HG03460 (cell line): Measurements from ENCODE around the gene DCK.

Experiments
- ATAC-seq: cut with Tn5 transposase; IDR thresholded peaks from one replicate; pipeline ENCODE4 v1.9.1; 2021; ENCODE audit not compliant: unreplicated experiment

The DCK gene

DNA sequence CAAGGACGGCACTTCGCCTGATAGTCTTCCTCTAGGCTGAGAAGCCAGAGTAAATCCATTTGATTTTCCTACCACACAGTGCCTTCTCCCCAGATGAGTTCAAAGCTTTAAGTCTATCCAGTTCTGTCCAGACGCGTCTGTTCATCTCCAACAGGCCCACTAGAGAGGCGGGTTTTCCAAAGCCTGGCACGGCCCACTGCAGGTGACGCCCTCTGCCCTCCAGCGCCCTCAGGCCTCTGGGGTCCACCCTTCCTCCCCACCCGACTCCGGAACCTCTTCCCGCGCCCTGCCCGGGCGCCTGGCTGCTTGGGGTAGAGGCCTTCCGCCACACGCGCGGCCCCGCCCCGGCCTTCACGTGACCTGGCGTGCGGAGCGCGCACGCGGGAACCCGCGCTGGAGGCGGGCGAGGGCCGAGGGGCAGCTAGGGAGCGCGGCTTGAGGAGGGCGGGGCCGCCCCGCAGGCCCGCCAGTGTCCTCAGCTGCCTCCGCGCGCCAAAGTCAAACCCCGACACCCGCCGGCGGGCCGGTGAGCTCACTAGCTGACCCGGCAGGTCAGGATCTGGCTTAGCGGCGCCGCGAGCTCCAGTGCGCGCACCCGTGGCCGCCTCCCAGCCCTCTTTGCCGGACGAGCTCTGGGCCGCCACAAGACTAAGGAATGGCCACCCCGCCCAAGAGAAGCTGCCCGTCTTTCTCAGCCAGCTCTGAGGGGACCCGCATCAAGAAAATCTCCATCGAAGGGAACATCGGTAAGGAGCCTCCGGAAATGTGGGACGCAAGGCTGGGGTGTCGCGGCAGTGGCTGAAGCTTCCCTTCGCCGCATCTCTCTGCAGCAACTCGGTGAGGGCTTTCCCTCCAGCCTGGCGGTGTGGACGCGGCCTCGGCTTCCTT, at the start of gene DCK:
TSS of gene DCK (plus strand) at position 469 of the 888 bp plus-strand sequence. CDS start at position 656, 187 bp downstream.
- ATAC-seq = peak; percentile 81

- peak; percentile 43 for ATAC-seq
Measured at GRCh38 chr4:70945046-70945445, 48.4 kb upstream of the DCK start.

- no peak for ATAC-seq
Measured at GRCh38 chr4:70945452-70946055, 47.9 kb upstream of the DCK start.

- no peak for ATAC-seq
Measured at GRCh38 chr4:70946939-70947338, 46.5 kb upstream of the DCK start.

- no peak for ATAC-seq
Measured at GRCh38 chr4:70948665-70949260, 44.7 kb upstream of the DCK start.

DNA sequence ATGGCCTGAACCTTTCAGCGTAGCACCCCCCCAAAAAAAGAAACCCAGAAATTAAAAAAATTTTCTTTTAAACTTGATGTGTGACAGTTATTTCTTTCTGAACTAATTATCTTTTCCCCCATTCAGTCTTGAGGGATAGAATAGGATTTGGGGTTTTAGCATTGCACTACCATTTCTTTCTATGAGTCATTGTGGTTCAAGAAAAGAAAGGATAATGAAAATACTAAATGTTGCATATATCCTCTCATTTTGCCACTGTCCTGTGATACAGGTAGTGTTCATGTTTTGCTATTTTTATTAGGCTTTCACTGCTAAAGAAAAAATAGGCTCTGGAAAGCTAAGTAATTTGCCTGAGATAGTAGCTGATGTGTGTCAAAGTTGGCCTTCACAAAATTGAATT, 39.4 kb upstream of the DCK start:
- ATAC-seq = no peak

DNA sequence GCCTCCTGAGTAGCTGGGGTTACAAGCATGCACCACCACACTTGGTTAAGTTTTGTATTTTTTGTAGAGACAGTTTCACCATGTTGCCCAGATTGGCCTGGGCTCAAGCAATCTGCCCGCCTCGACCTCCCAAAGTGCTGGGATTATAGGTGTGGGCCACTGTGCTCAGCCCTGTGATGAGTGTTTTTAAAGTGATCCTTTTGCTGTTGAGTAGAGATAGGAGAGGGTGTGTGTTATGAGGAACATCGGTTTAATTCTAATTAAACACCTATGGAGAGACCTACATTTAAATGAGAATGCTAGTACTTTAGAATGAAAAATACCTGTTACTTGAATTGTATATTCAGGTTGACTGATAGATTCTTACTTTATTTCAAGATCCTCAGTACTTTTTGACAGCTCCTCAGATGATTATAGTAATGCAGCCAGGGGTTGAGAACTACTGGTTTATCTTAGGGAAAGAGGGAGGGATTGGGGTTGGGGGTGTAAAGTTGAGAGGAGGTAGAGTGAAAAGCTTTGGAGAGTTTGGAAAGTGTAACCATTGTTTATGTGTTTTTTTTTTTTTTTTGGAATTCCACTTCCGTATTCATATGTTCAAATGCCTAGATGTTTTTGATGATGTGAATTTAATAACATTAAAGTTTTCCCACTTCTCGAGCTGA, 36.8 kb upstream of the DCK start:
- ATAC-seq = no peak

- ATAC-seq = no peak
Measured at GRCh38 chr4:70958681-70959080, 34.8 kb upstream of the DCK start.

DNA sequence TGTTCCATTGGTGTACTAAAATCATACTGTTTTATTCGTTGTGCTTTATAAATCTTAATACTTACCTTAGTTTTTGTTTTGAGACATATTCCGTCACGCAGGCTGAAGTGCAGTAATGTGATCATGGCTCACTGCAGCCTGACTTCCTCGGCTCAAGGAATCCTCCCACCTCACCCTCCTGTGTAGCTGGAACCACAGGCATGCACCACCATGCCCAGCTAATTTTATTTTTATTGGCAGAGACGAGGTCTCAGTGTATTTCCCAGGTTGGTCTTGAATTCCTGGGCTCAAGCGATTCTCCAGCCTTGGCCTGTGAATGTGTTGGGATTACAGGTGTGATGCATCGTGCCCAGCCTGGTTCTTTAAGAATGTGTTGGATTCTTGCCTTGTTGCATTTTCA, 24.4 kb upstream of the DCK start:
- ATAC-seq = no peak

DNA sequence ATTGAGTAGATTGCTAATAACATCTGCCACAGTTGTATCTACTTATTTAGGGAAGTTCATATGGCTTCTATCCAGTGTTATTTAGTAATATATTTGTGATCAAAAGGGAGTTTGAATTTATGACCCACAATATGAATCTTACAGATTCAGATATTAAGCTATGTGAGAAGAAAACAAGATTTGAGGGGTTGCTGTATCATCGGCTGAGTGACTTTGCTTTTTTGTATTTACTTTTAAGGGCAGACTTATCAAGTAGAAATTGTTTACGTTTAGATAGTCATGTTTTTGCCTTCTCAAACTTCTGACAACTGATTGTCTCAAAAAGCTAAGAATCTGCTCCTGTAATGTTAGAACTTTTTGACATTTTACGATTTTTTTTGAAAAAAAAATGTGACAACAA, 17.2 kb upstream of the DCK start:
- no peak for ATAC-seq

- ATAC-seq = peak; percentile 70
Measured at GRCh38 chr4:70979445-70980008, 13.9 kb upstream of the DCK start.

DNA sequence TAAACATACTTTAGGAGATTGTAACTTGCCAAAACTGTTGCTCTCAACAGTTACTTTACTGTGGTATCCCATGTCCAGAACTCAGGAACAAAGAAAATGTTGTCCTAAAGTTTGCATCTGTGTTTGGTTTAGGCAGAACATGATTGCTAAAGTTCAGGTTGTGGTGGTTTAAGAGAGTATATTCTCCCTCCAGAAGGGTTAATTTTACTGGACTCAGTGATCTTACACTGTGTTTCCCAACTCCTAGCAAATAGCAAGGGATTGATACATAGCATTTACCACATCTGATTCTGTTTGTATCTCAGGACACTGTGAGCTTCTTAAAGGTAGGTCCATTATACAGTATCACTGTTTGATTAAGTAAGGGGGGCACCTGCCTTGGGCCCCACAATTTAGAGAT, 13.3 kb upstream of the DCK start:
- no peak for ATAC-seq

- no peak for ATAC-seq
Measured at GRCh38 chr4:70984106-70984505, 9.3 kb upstream of the DCK start.

DNA sequence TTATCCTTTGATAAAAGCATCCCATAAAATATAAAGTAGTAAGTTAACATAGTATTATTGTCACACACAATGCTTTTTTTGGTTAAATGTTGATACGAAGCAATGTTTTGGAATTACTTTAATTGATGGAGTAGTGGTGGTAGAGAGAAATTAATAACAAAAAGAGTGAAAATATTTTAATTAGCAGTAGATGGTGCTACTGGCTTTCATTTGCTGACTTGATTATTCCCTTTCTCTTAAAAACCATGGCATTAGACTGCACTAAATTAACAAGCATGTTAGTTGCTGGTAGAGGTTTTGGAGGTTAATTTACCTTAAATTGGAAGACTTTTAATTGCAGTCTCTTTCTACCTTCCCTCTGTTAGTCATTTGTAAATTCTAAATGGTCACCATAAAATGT, 8.9 kb upstream of the DCK start:
- no peak for ATAC-seq

- ATAC-seq = no peak
Measured at GRCh38 chr4:70991596-70991995, 1.9 kb upstream of the DCK start.

DNA sequence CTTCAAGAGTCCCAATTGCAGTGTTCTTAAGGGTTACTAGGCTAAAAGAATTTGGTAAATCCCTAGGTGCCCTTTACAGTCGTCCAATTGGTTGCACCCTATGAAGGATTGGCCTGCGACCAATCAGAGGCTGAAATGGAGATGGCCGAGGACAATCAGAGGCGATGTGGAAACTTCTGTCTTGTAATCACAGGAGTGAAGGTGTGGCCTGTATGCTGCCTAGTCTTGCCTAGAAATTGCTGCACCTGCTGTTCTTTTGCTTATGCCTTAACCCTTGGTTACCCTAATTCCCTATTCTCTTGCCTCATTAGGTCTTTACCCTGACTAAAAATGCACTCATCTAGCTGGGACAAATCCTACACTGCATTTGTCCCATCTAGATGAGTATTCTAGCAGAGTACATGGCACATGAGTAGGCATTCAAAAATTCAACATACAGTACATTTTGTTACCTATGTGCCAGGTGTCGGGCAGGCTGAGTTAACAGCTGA, 1.0 kb upstream of the DCK start:
- ATAC-seq = no peak

DNA sequence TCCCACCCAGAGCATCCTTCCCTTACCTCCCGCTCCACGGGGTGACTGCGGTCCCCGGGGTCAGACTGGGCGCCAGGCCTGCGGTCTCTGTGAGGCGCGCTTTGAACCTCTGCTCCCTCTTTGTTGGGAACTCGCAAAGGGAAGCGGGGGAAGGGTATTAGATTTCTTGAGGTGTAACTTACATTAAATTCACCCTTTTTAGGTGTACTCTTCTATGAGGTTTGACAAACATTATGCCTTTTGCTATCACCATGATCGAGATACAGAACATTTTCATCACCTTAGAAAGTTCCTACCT, 569 bp downstream of the DCK start:
- ATAC-seq = no peak

- ATAC-seq = peak; percentile 48
Measured at GRCh38 chr4:70994387-70995099, 1.1 kb downstream of the DCK start.

GRCh38 chr4:70996018-70996360, 2.5 kb downstream of the DCK start:
- ATAC-seq = no peak

- no peak for ATAC-seq
Measured at GRCh38 chr4:70997036-70997435, 3.6 kb downstream of the DCK start.

GRCh38 chr4:70997546-70997945, 4.1 kb downstream of the DCK start:
- ATAC-seq = no peak
